NCI-H748 (cell line): ENCODE measurements around the gene VAV3.
A peak's percentile ranks its signal among the peaks of the same experiment; 100 is the strongest.
"Not testable (repeated sequence)": the region's sequence is repeated elsewhere in the genome, so short reads cannot be mapped to it uniquely, and the experiment has no call there.

ENCODE experiments used
- DNase-seq: peaks from one replicate; lab custom pipeline; 2025; ENCODE audit not compliant: unreplicated experiment; lab: John Stamatoyannopoulos, UW

The VAV3 gene

DNA sequence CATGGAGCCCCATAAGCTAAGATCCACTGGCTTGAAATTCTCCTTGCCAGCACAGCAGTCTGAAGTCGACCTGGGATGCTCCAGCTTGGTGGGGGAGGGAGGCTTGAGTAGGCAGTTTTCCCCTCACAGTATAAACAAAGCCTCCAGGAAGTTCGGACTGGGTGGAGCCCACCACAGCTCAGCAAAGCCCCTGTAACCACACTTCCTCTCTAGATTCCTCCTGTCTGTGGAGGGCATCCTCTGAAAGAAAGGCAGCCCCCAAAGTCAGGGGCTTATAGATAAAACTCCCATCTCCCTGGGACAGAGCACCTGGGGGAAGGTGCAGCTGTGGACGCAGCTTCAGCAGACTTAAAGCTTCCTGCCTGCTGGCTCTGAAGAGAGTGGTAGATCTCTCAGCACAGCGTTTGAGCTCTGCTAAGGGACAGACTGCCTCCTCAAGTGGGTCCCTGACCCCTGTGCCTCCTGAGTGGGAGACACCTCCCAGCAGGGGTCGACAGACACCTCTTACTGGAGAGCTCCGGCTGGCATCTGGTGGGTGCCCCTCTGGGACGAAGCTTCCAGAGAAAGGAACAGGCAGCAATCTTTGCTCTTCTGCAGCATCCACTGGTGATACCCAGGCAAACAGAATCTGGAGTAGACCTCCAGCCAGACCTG is 120.3 kb downstream of the VAV3 start:
- not testable (repeated sequence) for DNase-seq

DNA sequence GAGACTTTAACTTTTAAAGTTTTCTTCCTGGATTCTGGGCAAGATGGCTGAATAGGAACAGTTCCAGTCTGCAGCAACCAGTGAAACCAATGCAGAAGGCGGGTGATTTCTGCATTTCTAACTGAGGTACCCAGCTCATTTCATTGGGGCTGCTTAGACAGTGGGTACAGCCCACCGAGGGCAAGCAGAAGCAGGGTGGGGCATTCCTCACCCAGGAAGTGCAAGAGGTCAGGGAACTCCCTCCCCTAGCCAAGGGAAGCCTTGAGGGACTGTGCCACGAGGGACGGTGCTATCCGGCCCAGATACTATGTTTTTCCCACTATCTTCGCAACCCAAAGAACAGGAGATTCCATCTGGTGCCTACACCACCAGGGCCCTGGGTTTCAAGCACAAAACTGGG is 121.0 kb downstream of the VAV3 start:
- DNase-seq, result no peak

DNA sequence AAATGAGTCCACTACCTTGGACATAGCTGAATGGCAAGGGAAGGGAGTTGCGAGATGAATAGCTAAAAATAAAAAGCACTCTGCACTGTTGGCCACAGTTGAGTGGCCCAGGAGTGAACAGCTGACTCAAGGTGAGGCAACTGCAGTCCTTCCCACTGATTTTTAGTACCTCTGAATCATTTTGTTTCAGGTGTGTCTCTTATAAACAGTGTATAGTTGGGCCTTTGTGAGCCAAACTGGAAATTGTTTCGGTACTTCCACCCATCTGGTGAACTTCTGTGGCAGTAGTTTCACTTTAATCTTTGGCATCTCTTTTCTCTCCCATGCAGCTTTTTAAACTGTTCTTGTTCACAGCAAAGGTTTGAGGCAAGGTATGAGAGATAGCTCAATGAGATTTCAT is 122.7 kb downstream of the VAV3 start:
- no peak for DNase-seq

DNA sequence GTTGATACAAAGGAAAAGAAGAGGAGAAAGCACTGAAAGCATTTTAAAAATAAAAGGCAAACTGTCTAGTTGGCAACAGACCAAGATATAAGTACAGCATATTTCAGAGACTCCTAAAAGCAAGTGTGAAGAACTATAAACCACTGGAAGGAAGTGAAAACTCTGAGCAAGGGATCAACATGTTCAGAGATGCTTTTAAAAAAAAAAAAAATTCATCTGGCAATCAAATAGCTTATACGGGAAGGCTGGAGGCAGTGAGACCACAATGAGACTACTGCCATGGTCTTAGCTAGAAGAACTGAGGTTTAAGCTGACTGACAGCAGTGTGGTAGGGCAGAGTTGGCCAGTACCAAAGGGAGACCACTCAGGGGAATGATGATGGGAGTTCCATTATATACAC is 124.3 kb downstream of the VAV3 start:
- no peak for DNase-seq

DNA sequence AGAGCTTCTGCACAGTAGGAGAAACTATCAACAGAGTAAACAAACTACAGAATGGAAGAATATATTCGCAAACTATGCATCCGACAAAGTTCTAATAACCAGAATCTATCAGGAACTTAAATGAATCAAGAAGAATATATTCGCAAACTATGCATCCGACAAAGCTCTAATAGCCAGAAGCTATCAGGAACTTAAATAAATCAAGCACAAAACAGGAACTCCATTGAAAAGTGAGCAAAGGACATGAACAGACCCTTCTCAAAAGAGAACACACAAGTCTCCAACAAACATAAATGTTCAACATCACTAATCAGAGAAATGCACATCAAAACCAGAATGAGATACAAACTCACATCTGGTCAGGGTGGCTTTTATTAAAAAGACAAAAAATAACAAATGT is 126.9 kb downstream of the VAV3 start:
- no peak for DNase-seq

DNA sequence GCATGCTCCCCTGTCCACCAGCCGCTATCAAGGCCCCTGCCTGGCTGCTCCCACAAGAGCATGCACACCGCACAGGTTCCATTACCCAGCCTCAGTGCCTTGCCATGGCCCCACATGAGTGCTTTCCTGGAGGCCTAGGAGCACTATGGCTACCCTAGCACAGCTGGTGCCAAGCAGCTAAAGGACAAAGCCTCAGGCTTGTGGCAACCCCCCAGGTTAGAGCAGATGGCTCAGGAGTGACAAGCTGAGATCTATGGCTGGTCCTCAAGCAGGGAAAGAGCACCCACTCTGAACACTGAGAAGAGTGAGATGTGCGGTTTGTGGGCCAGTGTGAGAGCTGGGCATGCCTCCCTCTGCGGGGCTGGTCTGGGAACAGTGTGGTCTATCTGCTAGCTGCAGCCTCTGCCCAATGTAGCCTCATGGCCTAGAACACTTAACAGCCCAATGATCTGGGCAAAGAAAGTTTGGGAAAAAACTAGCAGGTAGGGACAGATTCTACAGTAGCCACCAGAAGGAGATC is 129.8 kb downstream of the VAV3 start:
- DNase-seq, result no peak

DNA sequence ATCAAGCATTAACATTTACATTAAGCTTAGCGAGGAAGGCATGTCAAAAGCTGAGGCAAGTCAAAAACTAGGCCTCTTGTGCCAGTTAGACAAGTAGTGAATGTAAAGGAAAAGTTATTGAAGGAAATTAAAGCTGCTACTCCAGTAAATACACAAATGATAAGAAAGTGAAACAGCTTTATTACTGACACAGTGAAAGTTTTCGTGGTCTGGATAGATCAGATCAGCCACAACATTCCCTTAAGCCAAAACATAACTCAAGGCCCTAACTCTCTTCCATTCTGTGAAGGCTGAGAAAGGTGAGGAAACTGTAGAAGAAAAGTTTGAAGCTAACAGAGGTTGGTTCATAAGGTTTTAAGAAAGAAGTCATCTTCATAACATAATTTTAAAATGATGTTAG is 131.9 kb downstream of the VAV3 start:
- no peak for DNase-seq

DNA sequence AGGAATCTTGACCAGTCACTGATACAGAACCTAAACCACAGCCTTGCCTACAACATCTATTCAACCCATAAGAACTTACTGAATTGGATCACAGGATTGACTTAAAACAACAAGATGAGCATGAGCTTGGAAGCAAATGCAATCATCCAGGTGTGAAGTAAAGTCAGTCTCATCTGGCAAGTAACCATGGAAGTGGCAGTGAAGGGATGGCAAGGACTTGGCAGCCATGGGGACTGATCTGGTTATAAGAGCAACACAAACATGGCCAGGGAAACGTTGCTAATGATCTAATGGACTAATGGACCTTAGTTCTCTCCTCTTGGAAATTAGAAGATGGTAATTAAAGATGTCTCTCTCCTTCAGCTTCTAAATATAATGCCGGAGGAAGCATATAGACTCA is 133.1 kb downstream of the VAV3 start:
- no peak for DNase-seq

DNA sequence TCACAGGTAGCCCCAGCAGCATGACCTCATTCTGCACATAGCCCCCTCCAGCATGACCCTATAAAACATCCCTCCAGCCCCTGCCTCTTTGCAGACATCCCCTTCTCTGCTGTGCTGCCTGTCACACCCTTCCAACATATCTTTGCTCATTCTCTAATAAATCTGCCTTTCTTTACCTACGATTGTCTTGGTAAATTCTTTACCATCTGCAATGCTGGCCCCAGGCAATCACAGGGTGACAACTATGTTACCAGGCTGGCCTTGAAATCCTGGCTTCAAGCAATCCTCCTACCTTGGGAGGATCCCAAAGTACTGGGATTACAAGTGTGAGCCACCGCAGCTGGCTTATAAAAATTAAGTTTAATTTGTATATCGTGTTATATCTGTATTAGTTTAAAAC is 134.5 kb downstream of the VAV3 start:
- no peak for DNase-seq

DNA sequence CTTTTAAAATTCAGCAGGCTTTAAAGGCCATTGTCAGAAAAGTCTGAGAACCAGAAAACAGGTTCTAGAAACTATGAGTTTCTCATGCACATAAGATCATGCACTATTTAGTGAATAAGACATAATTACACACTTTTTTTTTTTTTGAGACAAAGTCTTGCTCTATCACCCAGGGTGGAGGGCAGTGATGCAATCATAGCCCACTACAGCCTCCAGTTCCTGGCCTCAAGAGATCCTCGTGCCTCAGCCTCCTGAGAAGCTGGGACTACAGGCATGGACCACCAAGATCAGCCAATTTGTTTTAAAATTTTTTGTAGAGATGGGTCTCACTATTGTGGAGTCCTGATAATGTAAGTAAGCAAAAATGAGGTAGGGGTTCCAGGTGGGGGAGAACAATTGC is 134.9 kb downstream of the VAV3 start:
- DNase-seq, result no peak

DNA sequence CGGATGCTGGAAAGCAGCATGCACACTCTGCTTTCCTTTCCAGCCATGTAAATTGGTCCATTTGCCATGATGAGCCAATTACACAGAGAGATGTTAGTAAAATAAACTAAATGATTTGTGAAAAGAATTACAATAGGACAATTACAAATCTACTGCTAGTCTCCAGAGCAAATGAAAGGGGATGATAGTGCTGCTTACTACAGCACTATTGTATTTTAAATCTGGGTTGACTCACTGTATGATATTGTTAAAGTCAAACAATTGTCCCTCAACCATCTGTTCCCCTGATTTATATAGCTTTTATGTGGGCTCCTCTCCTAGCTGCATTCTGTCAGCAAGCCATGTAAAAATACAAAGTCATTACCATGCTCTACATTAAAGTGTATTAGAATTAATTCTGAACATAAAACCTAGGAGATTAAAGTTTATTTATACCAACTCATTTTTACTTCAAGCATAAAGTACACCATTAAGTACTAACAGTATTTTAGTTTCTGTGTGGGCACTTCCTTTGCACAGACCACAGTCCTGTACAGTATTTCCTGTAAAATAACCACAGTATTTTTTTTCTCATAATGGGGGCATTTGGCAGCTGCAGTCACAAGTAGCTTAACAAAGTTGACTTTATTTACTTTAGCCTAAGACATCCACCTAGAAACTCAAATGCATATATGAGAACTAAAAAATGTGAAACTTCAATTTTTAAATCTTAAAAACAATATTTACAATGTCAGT is 135.8 kb downstream of the VAV3 start:
- peak; percentile 17 for DNase-seq

DNA sequence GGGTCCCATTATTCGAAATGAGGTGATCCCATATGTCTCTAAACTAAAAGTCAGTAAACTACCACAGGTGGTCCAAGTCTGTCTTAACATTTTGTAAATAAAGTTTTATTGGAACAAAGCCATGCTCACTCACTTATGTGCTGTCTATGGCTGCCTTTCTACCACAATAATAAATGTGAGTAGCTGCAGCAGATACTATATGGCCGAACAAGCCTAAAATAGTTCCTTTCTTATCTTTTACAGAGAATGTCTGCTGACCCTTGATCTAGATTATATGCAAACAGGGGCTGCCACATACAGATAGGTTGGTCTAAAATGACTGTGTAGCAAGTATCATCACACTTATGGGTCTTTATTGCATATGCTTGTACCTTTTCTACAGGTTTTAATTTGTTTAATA is 140.0 kb downstream of the VAV3 start:
- no peak for DNase-seq

DNA sequence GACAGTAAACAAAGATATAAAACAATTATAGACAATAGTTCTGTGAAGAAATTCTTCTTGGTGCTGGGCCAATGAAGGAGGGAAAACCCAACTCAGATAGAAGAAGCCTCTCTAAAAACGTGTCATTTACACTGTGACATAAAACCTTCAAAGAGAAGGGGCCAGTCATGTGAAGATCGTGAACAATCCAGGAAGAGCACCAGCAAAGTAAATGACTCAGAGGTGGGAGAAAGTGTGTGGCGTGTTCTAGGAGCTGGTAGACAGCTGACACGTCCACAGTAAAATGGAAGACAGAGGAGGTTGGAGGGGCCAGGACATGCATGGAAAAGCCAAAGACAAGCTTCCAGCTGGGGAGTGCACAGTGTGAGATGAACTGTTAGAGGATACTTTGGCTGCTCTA is 143.6 kb downstream of the VAV3 start:
- no peak for DNase-seq

DNA sequence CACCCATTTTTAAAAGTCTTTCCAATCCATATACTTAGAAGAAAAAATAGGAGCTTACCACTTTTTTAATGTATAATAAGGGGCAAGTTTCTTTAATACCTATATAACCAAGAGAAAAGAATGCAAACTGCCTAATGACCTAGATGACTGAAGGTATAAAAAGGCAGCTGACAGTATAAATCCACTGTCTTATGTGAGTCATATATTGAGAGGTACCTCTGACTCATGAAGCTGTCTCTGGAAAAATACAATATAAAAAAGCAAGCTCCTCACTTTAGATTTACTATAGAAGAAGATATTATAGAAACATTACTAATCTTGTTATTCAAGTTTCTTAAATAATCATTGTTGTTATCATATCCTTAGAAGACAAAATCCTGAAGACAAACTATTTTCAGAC is 144.2 kb downstream of the VAV3 start:
- DNase-seq, result no peak

DNA sequence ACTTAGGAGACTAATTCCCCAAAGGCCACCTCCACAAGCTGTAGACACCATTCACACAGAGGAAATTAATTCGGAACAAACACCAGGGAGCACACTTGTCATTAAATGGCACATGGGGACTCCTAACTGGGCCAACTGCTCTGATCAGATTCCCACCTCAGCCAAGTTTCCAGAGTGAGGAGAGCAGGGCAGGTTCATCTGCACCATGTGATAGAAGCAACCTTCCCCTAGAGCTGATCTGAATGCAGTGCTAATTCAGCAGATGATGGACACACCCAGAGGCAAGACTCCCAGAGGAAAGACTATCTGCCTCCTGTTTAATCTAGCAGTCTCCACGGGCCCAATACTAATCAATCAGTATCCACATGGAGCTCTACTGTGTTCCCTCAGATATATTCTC is 147.0 kb downstream of the VAV3 start:
- DNase-seq, result no peak

DNA sequence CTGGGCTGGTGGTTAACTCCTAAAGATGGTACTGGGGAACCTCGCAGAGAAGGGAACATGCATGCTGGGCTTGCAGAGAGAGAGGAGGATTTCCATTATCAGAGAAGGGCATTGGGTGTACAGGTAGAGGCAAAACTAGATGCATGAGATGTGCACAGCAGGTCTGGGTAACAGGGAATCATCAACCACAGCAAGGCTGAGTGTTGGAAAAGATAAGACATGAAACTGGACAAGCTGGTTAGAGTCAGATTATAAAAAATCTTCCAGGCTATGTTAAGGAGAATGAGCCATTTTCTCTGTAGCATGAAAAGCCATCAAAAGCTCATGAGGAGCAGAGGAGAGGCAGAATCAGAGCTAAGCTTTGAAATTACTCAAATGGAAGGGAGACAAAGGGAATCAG is 147.8 kb downstream of the VAV3 start:
- no peak for DNase-seq

DNA sequence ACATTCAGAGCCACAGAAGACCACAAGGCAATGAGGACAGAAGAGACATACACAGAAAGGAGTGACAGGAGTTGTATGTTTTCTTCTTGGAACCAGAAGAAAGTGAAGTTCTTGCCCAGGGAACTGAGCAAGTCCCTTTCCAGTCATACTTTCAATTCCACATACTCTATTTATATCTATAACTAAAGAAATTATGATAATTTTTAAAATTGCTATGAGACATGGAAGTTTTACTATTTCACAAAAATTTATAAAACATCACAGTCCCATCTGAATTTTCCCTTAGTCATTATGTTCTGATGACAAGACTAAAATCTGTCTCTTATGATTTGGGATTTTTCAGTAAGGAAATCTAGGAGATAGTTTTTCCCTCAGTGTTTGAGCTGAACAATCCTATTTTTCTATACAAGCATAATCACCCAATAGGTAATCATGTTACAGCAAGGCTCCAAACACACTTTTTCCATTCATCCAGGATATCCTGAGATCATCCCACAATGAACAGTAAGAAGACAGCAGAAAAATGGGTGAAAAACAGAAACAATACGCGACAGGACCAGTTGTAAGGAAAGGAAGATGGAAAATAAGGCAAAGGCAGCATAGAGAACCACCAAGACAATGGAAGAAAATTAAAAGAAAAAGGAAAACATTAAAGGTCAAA is 154.6 kb downstream of the VAV3 start:
- no peak for DNase-seq

DNA sequence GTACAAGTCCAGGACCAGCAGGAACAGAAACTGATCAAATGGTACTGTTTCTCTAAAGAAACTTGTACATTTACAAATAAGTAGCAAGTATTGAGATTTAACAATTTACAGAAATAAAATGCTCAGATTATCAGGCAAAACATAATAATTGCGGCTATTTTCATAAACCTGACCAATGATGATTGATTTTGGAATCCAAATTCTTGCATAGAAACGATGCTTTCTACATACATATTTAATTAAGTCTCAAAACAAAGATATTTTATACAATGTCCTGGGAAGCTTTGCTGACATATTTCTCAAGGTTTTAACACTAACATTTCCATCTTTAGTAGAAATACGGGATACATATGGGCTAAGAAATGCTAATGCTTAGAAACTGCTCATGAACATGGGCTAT is 157.1 kb downstream of the VAV3 start:
- no peak for DNase-seq

DNA sequence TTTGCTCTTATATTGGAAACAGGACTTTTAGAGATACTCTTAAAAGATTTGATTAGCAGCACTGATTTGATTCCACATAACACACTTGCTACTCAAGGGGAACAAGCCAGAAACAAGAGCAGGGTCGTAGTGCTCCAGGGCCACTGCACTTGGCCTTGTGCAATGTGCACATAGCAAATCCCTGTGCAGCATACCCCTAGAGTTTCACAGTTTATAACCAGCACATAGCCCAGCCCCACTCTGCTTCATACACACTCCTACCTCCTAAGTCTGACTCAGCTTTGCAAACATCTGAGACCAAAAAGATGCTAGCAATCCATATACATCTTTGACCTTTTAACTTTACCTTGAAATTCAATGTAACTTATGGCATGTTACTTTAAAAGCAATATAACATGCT is 157.6 kb downstream of the VAV3 start:
- no peak for DNase-seq

DNA sequence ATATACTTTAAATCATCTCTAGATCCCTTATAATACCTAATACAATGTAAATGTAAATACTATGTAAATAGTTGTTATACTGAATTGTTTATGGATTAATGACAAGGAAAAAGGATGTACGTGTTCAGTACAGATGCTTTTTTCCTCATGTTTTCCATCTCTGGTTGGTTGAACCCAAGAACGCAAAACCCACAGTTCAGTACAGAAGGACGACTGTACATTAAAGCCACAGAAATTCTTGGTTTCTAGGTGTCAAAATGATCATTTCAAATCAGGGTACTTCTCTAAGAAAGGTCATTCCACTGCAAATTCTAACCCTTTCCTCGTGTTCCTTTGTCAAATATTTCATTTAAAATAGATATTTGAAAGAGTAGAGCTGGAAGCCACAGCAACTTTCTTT is 158.1 kb downstream of the VAV3 start:
- no peak for DNase-seq

DNA sequence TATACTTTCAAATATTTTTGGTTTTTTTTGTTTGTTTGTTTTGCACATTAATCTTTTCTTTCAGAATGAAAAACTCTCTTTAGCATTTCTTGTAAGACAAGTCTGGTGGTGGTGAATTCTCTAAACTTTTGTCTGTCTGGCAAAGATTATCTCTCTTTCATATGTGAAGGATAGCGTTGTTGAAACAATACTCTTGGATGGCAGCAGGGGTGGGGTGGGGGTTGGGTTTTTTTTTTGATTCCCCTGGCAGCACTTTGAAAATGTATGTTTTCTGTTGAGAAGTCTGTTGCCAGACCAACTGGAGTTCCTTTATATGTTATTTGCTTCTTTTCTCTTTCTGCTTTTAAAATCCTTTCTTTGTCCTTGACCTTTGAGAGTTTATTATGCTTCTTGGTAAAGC is 160.2 kb downstream of the VAV3 start:
- DNase-seq, result no peak

DNA sequence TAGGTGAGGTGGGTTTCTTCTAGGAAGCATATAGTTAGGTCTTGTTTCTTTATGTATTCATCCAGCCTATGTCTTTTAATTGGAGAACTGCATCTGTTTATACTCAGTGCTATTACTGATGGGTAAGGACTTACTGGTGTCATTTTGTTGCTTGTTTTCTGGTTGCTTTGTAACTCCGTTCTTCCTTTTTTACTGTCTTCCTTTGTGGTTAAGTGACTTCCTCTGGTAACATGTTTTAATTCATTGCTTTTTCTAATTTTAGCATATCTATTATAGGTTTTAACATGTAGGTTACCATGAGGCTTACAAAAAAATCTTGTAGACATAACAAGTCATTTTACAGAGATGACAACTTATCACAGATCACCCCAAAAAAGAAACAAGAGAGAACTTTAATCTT is 160.8 kb downstream of the VAV3 start:
- no peak for DNase-seq
